ENCODE data around the gene DGLUCY.

DNA sequence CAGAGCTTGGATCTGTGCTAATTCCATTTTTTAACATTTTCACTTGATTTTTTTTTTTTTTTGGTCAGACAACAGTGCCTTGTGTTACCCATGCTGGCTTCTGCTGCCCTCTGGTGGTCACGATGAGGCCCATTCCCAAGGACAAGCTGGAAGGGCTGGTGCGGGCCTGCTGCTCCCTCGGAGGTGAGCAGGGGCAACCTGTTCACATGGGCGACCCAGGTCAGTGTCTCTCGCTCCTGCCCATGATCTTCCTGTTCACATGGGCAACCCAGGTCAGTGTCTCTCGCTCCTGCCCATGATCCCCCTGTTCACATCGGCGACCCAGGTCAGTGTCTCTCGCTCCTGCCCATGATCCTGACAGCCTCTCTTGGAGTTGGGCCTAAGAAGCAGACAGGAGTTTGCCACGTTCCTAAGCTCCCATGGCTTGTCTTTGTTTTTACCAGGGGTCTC is 59.4 kb downstream of the DGLUCY start:
- TF ChIP-seq, protein P1, sequence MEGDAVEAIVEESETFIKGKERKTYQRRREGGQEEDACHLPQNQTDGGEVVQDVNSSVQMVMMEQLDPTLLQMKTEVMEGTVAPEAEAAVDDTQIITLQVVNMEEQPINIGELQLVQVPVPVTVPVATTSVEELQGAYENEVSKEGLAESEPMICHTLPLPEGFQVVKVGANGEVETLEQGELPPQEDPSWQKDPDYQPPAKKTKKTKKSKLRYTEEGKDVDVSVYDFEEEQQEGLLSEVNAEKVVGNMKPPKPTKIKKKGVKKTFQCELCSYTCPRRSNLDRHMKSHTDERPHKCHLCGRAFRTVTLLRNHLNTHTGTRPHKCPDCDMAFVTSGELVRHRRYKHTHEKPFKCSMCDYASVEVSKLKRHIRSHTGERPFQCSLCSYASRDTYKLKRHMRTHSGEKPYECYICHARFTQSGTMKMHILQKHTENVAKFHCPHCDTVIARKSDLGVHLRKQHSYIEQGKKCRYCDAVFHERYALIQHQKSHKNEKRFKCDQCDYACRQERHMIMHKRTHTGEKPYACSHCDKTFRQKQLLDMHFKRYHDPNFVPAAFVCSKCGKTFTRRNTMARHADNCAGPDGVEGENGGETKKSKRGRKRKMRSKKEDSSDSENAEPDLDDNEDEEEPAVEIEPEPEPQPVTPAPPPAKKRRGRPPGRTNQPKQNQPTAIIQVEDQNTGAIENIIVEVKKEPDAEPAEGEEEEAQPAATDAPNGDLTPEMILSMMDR (conservative IDR thresholded peaks at IDR 0.05), result peak; percentile 96
- TF ChIP-seq ZFX (IDR thresholded peaks at IDR 0.05), result no peak
